Transverse colon (tissue), 4 donors: ENCODE results near the gene FRAS1. TPM values are rescaled to one million over a fixed set of nuclear protein-coding genes. Genes with fewer than 3 reads are reported as not detected.
"Not testable (repeated sequence)": the region's sequence is repeated elsewhere in the genome, so short reads cannot be mapped to it uniquely, and the experiment has no call there.

ENCODE experiments used
- DNase-seq: peaks from one replicate; pipeline ENCODE4 v3.0.0-alpha.2; 2019
- H3K27ac ChIP-seq, 4 donors: fragments of 200-600 bp; sonication (generic); 2 replicates each; pipeline ENCODE4 v1.5.1; 2016 to 2018; ENCODE audit warnings: inconsistent platforms in 4 of 4
- H3K27me3 ChIP-seq: fragments of 200-600 bp; sonication (generic); 2 replicates; pipeline ENCODE4 v1.5.1; 2017; ENCODE audit warnings: inconsistent platforms
- H3K36me3 ChIP-seq, 4 donors: fragments of 200-600 bp; sonication (generic); 2 replicates each; pipeline ENCODE4 v1.5.1; 2017 to 2019; ENCODE audit warnings: inconsistent platforms in 4 of 4
- H3K4me1 ChIP-seq, 4 donors: fragments of 200-600 bp; sonication (generic); 2 replicates each; pipeline ENCODE4 v1.5.1; 2017 to 2020; ENCODE audit warnings: inconsistent platforms in 4 of 4
- H3K4me3 ChIP-seq, 4 donors: fragments of 200-600 bp; sonication (generic); 1 replicate in 1 of 4; 2 replicates in 3 of 4; pipeline versions ENCODE4 v1.5.1 to v1.6.1; 2017 to 2019; ENCODE audit warnings: inconsistent platforms in 4 of 4
- H3K9me3 ChIP-seq, 2 donors: fragments of 200-600 bp; sonication (generic); 2 replicates each; pipeline ENCODE4 v1.5.1; 2017 to 2019; ENCODE audit warnings: inconsistent platforms in 2 of 2
- EP300 ChIP-seq: sonication (generic); formaldehyde crosslinking; IDR thresholded peaks from one replicate; pipeline ENCODE4 v1.6.1; 2017; ENCODE audit warnings: antibody characterized with exemption, low read depth
- POLR2A ChIP-seq: fragments of 450-650 bp; IDR thresholded peaks from one replicate; pipeline ENCODE4 v1.6.1; 2016; ENCODE audit warnings: antibody characterized with exemption, mild to moderate bottlenecking, moderate library complexity
- POLR2AphosphoS5 ChIP-seq, 3 donors: sonication (generic); formaldehyde crosslinking; IDR thresholded peaks; one replicate each; pipeline ENCODE4 v1.6.1; 2016; ENCODE audit warnings: antibody characterized with exemption in 3 of 3
- WGBS, 2 donors: methylation state at CpG; one replicate each; pipeline ENCODE4 v1.1.5; 2018; ENCODE audit warnings: low coverage in 1 of 2; 5-methylcytosine and 5-hydroxymethylcytosine counted together
- in situ Hi-C, 4 donors: fragments of 200-750 bp; cut with MboI; loops; one replicate each; pipeline versions ENCODE4 v1.15.0 to v1.15.1; 2017; ENCODE audit warnings: low sequenced_read_pairs in 3 of 4, low pct_ligation_motif_present in 1 of 4, low pct_unique_long_range_greater_than_20kb in 1 of 4
- intact Hi-C: fragments of 100-400 bp; cut with DNase I; formaldehyde crosslinking; loops from one replicate; pipeline ENCODE4 v1.15.1; 2023; ENCODE audit warnings: low total_unique reads
- total RNA-seq, 4 donors: library from RNA; depleted of rRNA; stranded (reverse); fragments of >200 nt; gene quantifications; one replicate each; pipeline ENCODE4 v1.1.0, GENCODE V29; 2016
- TF ChIP-seq, protein P1 (sequence below), 5 experiments: fragments of 200-600 bp in 3 of 5; fragments of 450-650 bp in 2 of 5; sonication (generic) in 3 of 5; IDR thresholded peaks; 1 replicate in 2 of 5; 2 replicates in 3 of 5; pipeline ENCODE4 v1.5.1; 2016 to 2017; ENCODE audit warnings: antibody characterized with exemption in 5 of 5, inconsistent platforms in 3 of 5, mild to moderate bottlenecking in 2 of 5, moderate library complexity in 1 of 5

FRAS1 gene
- total RNA-seq, 4 donors from 2014 or later: 1.8 to 9.7 (median 3.1) TPM

DNA sequence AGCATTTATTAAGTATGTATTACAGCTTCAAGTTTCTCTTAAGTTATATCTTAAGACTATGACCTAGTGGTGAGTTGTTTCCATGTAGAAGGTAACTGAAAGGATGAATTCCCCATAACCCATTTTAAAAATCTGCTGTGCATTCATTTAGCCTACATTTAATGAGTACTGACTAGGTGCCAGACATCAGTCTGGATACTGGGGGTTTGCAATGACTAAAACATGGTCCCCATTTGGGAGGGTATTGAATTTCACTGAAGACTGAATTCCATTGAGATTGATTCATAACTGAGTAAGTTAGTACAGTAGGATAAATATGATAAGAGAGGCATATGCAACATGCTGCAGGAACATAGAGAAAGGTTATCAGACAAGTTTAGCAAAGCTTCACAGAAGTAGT lies 241.5 kb downstream of the FRAS1 start:
- Histone ChIP-seq H3K27ac (no peak overlapping the region), H3K4me1 (peaks cover 0 to 5% (median 0%) of the 10 kb centered on the region in 4 donors), H3K4me3 (no peak overlapping the region), H3K36me3 (no peaks in the 10 kb centered on the region), H3K9me3 (no peaks in the 10 kb centered on the region), H3K27me3 (no peaks in the 10 kb centered on the region)
- intact Hi-C loops: no loop called here
- DNase-seq: no peak
- in situ Hi-C loops: no loop called here
- TF ChIP-seq POLR2AphosphoS5 (IDR thresholded peaks at IDR 0.05) (no peak), EP300 (no peak), POLR2A (no peak)
- TF ChIP-seq, protein P1, sequence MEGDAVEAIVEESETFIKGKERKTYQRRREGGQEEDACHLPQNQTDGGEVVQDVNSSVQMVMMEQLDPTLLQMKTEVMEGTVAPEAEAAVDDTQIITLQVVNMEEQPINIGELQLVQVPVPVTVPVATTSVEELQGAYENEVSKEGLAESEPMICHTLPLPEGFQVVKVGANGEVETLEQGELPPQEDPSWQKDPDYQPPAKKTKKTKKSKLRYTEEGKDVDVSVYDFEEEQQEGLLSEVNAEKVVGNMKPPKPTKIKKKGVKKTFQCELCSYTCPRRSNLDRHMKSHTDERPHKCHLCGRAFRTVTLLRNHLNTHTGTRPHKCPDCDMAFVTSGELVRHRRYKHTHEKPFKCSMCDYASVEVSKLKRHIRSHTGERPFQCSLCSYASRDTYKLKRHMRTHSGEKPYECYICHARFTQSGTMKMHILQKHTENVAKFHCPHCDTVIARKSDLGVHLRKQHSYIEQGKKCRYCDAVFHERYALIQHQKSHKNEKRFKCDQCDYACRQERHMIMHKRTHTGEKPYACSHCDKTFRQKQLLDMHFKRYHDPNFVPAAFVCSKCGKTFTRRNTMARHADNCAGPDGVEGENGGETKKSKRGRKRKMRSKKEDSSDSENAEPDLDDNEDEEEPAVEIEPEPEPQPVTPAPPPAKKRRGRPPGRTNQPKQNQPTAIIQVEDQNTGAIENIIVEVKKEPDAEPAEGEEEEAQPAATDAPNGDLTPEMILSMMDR (IDR thresholded peaks at IDR 0.05): no peak

GRCh38 chr4:78299565-78299972 lies 242.4 kb downstream of the FRAS1 start:
- in situ Hi-C loops (no loop called here), intact Hi-C loops (no loop called here)
- Histone ChIP-seq H3K9me3 (no peaks in the 10 kb centered on the region), H3K27ac (no peak overlapping the region), H3K36me3 (no peaks in the 10 kb centered on the region), H3K27me3 (no peaks in the 10 kb centered on the region), H3K4me1 (no peaks in the 10 kb centered on the region), H3K4me3 (no peak overlapping the region)
- TF ChIP-seq, protein P1 (IDR thresholded peaks at IDR 0.05): no peak
- TF ChIP-seq POLR2AphosphoS5 (IDR thresholded peaks at IDR 0.05) (no peak), POLR2A (no peak), EP300 (no peak)
- 35 to 47% methylated on average over 2 of the region's 2 CpGs for WGBS, 2 donors
- no peak for DNase-seq

DNA sequence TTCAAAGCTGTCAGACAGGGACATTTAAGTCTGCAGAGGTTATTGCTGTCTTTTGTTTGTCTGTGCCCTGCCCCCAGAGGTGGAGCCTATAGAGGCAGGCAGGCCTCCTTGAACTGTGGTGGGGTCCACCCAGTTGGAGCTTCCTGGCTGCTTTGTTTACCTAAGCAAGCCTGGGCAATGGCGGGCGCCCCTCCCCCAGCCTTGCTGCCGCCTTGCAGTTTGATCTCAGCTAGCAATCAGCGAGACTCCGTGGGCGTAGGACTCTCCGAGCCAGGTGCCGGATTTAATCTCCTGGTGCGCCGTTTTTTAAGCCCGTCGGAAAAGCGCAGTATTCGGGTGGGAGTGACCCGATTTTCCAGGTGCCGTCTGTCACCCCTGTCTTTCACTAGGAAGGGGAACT lies 250.1 kb downstream of the FRAS1 start:
- intact Hi-C loops, H3K27ac ChIP-seq, H3K4me3 ChIP-seq, H3K9me3 ChIP-seq, in situ Hi-C loops, H3K36me3 ChIP-seq, H3K27me3 ChIP-seq, H3K4me1 ChIP-seq: not testable (repeated sequence)
- 37% methylated on average over 16 of the region's 16 CpGs; no CpG with 5 or more reads in 1 of the 2 donors for WGBS, 2 donors
- DNase-seq: peak; percentile 55

DNA sequence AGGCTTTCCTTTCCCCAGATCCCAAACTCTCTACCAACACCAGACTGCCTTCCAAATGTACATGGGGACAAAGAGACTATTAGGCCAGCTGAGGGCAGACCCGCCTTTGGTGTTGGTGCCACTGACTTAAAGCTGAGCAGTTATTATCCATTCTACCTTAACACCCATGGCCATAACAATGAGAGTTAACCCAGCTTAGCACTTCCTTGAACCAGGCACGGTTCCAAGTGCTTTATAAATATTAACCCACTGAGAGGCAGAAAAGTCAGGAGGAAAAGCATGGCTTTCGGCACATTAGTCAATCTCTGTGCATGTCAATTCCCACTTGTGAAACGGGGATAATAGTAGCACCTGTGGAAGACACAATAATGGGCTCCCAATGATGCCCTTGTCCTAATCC lies 251.4 kb downstream of the FRAS1 start:
- Histone ChIP-seq H3K27ac (no peak overlapping the region), H3K4me1 (no peaks in the 10 kb centered on the region), H3K27me3 (no peaks in the 10 kb centered on the region), H3K4me3 (no peak overlapping the region), H3K36me3 (no peaks in the 10 kb centered on the region), H3K9me3 (no peaks in the 10 kb centered on the region)
- intact Hi-C loops: no loop called here
- 46 to 49% methylated on average over 3 to 4 of the region's 4 CpGs for WGBS, 2 donors
- in situ Hi-C loops: no loop called here
- no peak for DNase-seq
- TF ChIP-seq POLR2AphosphoS5 (IDR thresholded peaks at IDR 0.05) (no peak), EP300 (no peak), POLR2A (no peak)
- TF ChIP-seq, protein P1 (IDR thresholded peaks at IDR 0.05): no peak

DNA sequence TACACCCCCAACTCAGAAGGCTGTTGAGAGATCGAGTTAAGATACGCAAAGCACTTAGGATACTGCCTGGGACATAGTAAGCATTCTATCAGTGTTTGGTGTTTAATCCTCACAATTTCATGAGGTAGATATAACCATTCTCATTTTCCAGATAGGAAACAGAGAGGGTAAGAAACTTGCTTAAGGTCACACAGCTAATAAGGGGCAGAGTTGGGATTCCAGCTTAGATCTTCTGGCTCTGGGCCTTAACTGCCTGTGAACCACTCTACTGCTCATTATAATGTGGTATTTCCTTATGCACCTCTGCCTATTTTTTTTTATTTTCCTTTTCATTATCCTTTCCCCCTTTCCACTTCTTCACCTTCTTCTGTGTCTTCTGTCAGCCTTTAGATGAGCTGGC lies 252.2 kb downstream of the FRAS1 start:
- 60 to 97% methylated on average over 1 to 2 of the region's 2 CpGs for WGBS, 2 donors
- no peaks in the 10 kb centered on the region for H3K9me3 ChIP-seq
- intact Hi-C loops (no loop called here), in situ Hi-C loops (no loop called here)
- no peak for DNase-seq
- no peak overlapping the region for H3K4me3 ChIP-seq
- no peaks in the 10 kb centered on the region for H3K4me1 ChIP-seq
- H3K36me3 ChIP-seq: no peaks in the 10 kb centered on the region
- no peak overlapping the region for H3K27ac ChIP-seq
- H3K27me3 ChIP-seq: no peaks in the 10 kb centered on the region
- TF ChIP-seq POLR2AphosphoS5 (IDR thresholded peaks at IDR 0.05) (no peak), POLR2A (no peak)
